ENCODE results near the gene FOXM1. TPM values are rescaled to one million over a fixed set of nuclear protein-coding genes. Genes with fewer than 3 reads are reported as not detected.
A peak's percentile ranks its signal among the peaks of the same experiment; 100 is the strongest.

FOXM1 gene
- total and polyA plus RNA-seq, 2 of the 13 experiments (the other 11 are each of a cell fraction or from before 2014, with no cell fraction given), result 17.1 to 25.9 TPM

DNA sequence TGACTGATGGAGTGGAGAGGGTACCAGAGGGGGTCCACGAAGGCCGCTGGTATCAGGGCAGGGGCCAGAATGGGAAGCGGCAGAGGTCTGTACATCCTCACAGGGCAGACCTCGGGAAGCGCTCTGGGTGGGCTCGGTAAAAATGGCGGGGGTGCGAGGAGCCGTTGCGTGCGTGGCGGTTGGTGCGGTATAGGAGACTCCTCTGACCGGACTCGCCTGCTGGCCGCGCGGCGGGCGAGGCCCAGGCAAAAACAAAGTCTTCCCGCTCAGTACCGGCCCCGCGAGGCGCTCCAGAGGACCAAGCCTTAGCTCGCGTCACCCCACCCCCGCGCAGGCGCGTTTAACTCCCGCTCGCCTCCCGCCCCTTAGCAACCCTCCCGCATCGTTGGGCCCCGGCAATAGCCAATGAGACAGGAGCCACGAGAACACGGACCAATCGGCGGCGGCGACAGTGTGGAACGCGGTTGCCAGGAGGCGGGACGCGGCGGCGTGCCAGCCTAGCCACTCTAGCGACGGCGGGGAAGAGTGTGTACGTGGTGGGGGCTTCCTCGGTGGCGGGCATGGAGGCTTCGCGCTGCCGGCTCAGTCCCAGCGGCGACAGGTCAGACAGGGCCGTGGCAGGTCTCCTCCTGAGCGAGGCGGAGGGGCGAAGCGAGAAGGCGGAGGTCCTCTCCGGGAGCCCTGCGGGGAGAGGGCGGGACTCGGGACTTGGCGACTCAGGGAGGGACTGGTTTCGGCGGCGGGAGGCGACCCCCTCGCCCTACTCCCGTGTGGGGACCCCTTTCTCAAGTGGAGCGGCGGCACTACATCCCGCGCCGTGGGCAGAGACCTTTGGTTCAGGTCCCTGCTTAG lies 13.6 kb upstream of the FOXM1 start, which contains the start of gene TULP3 (continued):
- TF ChIP-seq PRDM10 (CRISPR knock-in tag; IDR thresholded peaks at IDR 0.05; ENCODE audit: low read depth), result 0 out of 2 replicates have a peak, but pooled peaks have one; percentile 26
- TF ChIP-seq ZNF549 (CRISPR knock-in tag; IDR thresholded peaks at IDR 0.05), result no peak
- TF ChIP-seq, protein P1, sequence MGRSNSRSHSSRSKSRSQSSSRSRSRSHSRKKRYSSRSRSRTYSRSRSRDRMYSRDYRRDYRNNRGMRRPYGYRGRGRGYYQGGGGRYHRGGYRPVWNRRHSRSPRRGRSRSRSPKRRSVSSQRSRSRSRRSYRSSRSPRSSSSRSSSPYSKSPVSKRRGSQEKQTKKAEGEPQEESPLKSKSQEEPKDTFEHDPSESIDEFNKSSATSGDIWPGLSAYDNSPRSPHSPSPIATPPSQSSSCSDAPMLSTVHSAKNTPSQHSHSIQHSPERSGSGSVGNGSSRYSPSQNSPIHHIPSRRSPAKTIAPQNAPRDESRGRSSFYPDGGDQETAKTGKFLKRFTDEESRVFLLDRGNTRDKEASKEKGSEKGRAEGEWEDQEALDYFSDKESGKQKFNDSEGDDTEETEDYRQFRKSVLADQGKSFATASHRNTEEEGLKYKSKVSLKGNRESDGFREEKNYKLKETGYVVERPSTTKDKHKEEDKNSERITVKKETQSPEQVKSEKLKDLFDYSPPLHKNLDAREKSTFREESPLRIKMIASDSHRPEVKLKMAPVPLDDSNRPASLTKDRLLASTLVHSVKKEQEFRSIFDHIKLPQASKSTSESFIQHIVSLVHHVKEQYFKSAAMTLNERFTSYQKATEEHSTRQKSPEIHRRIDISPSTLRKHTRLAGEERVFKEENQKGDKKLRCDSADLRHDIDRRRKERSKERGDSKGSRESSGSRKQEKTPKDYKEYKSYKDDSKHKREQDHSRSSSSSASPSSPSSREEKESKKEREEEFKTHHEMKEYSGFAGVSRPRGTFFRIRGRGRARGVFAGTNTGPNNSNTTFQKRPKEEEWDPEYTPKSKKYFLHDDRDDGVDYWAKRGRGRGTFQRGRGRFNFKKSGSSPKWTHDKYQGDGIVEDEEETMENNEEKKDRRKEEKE (IDR thresholded peaks at IDR 0.05), result no peak
- no peak; the same call in 1 of the 2 replicates for TF ChIP-seq ZNF501 (CRISPR knock-in tag; IDR thresholded peaks at IDR 0.05)
- TF ChIP-seq ZBTB42 (CRISPR knock-in tag; IDR thresholded peaks at IDR 0.05), result peak; percentile 75; the same call in 1 of the 2 replicates
- peak; percentile 61; the same call in 1 of the 2 replicates for TF ChIP-seq RFXANK (CRISPR knock-in tag; IDR thresholded peaks at IDR 0.05)
- TF ChIP-seq MIER3 (CRISPR knock-in tag; IDR thresholded peaks at IDR 0.05; ENCODE audit: borderline replicate concordance), result no peak
- TF ChIP-seq ARHGAP35 (CRISPR knock-in tag; IDR thresholded peaks at IDR 0.05; ENCODE audit: borderline replicate concordance), result 0 out of 2 replicates have a peak, but pooled peaks have one; percentile 60
- TF ChIP-seq, protein P2, sequence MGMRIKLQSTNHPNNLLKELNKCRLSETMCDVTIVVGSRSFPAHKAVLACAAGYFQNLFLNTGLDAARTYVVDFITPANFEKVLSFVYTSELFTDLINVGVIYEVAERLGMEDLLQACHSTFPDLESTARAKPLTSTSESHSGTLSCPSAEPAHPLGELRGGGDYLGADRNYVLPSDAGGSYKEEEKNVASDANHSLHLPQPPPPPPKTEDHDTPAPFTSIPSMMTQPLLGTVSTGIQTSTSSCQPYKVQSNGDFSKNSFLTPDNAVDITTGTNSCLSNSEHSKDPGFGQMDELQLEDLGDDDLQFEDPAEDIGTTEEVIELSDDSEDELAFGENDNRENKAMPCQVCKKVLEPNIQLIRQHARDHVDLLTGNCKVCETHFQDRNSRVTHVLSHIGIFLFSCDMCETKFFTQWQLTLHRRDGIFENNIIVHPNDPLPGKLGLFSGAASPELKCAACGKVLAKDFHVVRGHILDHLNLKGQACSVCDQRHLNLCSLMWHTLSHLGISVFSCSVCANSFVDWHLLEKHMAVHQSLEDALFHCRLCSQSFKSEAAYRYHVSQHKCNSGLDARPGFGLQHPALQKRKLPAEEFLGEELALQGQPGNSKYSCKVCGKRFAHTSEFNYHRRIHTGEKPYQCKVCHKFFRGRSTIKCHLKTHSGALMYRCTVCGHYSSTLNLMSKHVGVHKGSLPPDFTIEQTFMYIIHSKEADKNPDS (CRISPR knock-in tag; IDR thresholded peaks at IDR 0.05), result 0 out of 2 replicates have a peak, but pooled peaks have one; percentile 84
- TF ChIP-seq MLLT10 (CRISPR knock-in tag; IDR thresholded peaks at IDR 0.05), result no peak
- TF ChIP-seq SMARCC2 (IDR thresholded peaks at IDR 0.05), result no peak
- TF ChIP-seq, protein P3, sequence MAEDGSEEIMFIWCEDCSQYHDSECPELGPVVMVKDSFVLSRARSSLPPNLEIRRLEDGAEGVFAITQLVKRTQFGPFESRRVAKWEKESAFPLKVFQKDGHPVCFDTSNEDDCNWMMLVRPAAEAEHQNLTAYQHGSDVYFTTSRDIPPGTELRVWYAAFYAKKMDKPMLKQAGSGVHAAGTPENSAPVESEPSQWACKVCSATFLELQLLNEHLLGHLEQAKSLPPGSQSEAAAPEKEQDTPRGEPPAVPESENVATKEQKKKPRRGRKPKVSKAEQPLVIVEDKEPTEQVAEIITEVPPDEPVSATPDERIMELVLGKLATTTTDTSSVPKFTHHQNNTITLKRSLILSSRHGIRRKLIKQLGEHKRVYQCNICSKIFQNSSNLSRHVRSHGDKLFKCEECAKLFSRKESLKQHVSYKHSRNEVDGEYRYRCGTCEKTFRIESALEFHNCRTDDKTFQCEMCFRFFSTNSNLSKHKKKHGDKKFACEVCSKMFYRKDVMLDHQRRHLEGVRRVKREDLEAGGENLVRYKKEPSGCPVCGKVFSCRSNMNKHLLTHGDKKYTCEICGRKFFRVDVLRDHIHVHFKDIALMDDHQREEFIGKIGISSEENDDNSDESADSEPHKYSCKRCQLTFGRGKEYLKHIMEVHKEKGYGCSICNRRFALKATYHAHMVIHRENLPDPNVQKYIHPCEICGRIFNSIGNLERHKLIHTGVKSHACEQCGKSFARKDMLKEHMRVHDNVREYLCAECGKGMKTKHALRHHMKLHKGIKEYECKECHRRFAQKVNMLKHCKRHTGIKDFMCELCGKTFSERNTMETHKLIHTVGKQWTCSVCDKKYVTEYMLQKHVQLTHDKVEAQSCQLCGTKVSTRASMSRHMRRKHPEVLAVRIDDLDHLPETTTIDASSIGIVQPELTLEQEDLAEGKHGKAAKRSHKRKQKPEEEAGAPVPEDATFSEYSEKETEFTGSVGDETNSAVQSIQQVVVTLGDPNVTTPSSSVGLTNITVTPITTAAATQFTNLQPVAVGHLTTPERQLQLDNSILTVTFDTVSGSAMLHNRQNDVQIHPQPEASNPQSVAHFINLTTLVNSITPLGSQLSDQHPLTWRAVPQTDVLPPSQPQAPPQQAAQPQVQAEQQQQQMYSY (CRISPR knock-in tag; IDR thresholded peaks at IDR 0.05), result no peak
- TF ChIP-seq ZNF563 (CRISPR knock-in tag; IDR thresholded peaks at IDR 0.05), result peak; percentile 73
